Naive thymus-derived CD8-positive, alpha-beta T cell (primary cell): ENCODE results near the gene NGB. TPM values are rescaled to one million over a fixed set of nuclear protein-coding genes. Genes with fewer than 3 reads are reported as not detected.

ENCODE experiments used
- ATAC-seq, 2 donors: fragments of 150-1000 bp; cut with Tn5 transposase in 1 of 2; sonication (Bioruptor Pico), chemical (Tn5 transposase) in 1 of 2; 1 replicate in 1 of 2; 2 replicates in 1 of 2; pipeline ENCODE4 v1.10.0; 2021; ENCODE audit warnings: mild to moderate bottlenecking in 2 of 2, moderate library complexity in 2 of 2
- POLR2A ChIA-PET: fragments of 350-600 bp; sonication (Branson Sonifier 250); formaldehyde crosslinking; loops from one replicate; lab custom pipeline; 2021; ENCODE audit warnings: antibody characterized with exemption; lab: Charles Lee
- DNase-seq, 10 donors: peaks; one replicate each; pipeline versions ENCODE4 v3.0.0 to v3.0.0-alpha.2; 2020 to 2022
- H3K27ac Mint-ChIP-seq, 10 donors: one replicate each; pipeline ENCODE4 v1.8.0; 2020 to 2022; ENCODE audit warnings: mild to moderate bottlenecking in 10 of 10, mixed read lengths in 10 of 10, moderate library complexity in 4 of 10, inconsistent platforms in 1 of 10
- H3K27me3 Mint-ChIP-seq, 5 donors: one replicate each; pipeline ENCODE4 v1.8.0; 2021 to 2022; ENCODE audit warnings: mixed read lengths in 5 of 5
- H3K36me3 Mint-ChIP-seq, 3 donors: one replicate each; pipeline ENCODE4 v1.8.0; 2020 to 2022; ENCODE audit warnings: mixed read lengths in 3 of 3, mild to moderate bottlenecking in 2 of 3, inconsistent platforms in 1 of 3
- H3K4me1 Mint-ChIP-seq, 4 donors: one replicate each; pipeline ENCODE4 v1.8.0; 2021 to 2022; ENCODE audit warnings: mixed read lengths in 4 of 4
- H3K4me3 Mint-ChIP-seq, 10 donors: one replicate each; pipeline ENCODE4 v1.8.0; 2020 to 2022; ENCODE audit warnings: mild to moderate bottlenecking in 10 of 10, mixed read lengths in 10 of 10, moderate library complexity in 6 of 10, inconsistent platforms in 1 of 10
- H3K9me3 Mint-ChIP-seq, 9 donors: one replicate each; pipeline ENCODE4 v1.8.0; 2020 to 2022; ENCODE audit warnings: mixed read lengths in 9 of 9, mild to moderate bottlenecking in 3 of 9, inconsistent platforms in 1 of 9, moderate library complexity in 1 of 9
- polyA plus RNA-seq, 3 donors: library from polyadenylated mRNA; unstranded; fragments of 300-500 nt; fragmentation: Illumina TruSeq; gene quantifications; one replicate each; pipeline ENCODE4 v1.2.3, GENCODE V29; 2021
- total RNA-seq, 8 experiments: library from RNA in 2 of 8; stranded (reverse) in 2 of 8; gene quantifications; one replicate each; pipeline ENCODE4 v1.2.3 and lab custom pipeline; 2021 to 2026

The NGB gene
- total and polyA plus RNA-seq, 5 experiments from 2014 or later, result not detected

GRCh38 chr14:77268989-77269600 lies 1.9 kb downstream of the NGB start:
- Mint-ChIP-seq H3K27ac (no peak overlapping the region), H3K4me1 (peaks cover 0 to 8% (median 4%) of the 10 kb centered on the region in 4 donors), H3K36me3 (no peaks in the 10 kb centered on the region), H3K4me3 (peak overlapping the region in 1 of 10 donors; percentile 67), H3K27me3 (peaks cover 9 to 55% (median 30%) of the 10 kb centered on the region in 5 donors), H3K9me3 (peaks cover 0 to 9% (median 0%) of the 10 kb centered on the region in 9 donors)
- no peak for DNase-seq
- ATAC-seq, result no peak
- POLR2A ChIA-PET, result no interaction called here

- H3K9me3 Mint-ChIP-seq, result peaks cover 0 to 9% (median 0%) of the 10 kb centered on the region in 9 donors
- H3K27me3 Mint-ChIP-seq, result peaks cover 9 to 50% (median 30%) of the 10 kb centered on the region in 5 donors
- ATAC-seq (no peak), DNase-seq (no peak)
- no peak overlapping the region for H3K4me3 Mint-ChIP-seq
- H3K4me1 Mint-ChIP-seq, result peaks cover 0 to 8% (median 4%) of the 10 kb centered on the region in 4 donors
- POLR2A ChIA-PET, result no interaction called here
- H3K36me3 Mint-ChIP-seq, result no peaks in the 10 kb centered on the region
- no peak overlapping the region for H3K27ac Mint-ChIP-seq
Observed at GRCh38 chr14:77267937-77268699, 2.9 kb downstream of the NGB start.

- ATAC-seq (no peak), DNase-seq (no peak)
- POLR2A ChIA-PET, result no interaction called here
- H3K4me3 Mint-ChIP-seq, result no peak overlapping the region
- peaks cover 6 to 40% (median 20%) of the 10 kb centered on the region in 5 donors for H3K27me3 Mint-ChIP-seq
- peaks cover 0 to 9% (median 0%) of the 10 kb centered on the region in 9 donors for H3K9me3 Mint-ChIP-seq
- H3K36me3 Mint-ChIP-seq, result no peaks in the 10 kb centered on the region
- H3K4me1 Mint-ChIP-seq, result peaks cover 0 to 8% (median 4%) of the 10 kb centered on the region in 4 donors
- H3K27ac Mint-ChIP-seq, result no peak overlapping the region
Observed at GRCh38 chr14:77266336-77266735, 4.7 kb downstream of the NGB start.

GRCh38 chr14:77265561-77266335 lies 5.3 kb downstream of the NGB start:
- H3K4me3 Mint-ChIP-seq, result no peak overlapping the region
- no peak overlapping the region for H3K27ac Mint-ChIP-seq
- H3K9me3 Mint-ChIP-seq, result peaks cover 0 to 9% (median 0%) of the 10 kb centered on the region in 9 donors
- POLR2A ChIA-PET, result no interaction called here
- H3K36me3 Mint-ChIP-seq, result no peaks in the 10 kb centered on the region
- DNase-seq, result no peak
- ATAC-seq, result no peak
- H3K27me3 Mint-ChIP-seq, result peaks cover 9 to 40% (median 22%) of the 10 kb centered on the region in 5 donors
- peaks cover 0 to 8% (median 4%) of the 10 kb centered on the region in 4 donors for H3K4me1 Mint-ChIP-seq

- Mint-ChIP-seq H3K36me3 (no peaks in the 10 kb centered on the region), H3K4me1 (peaks cover 0 to 8% (median 2%) of the 10 kb centered on the region in 4 donors), H3K4me3 (no peak overlapping the region), H3K9me3 (peaks cover 0 to 9% (median 0%) of the 10 kb centered on the region in 9 donors), H3K27me3 (peaks cover 9 to 37% (median 21%) of the 10 kb centered on the region in 5 donors), H3K27ac (no peak overlapping the region)
- POLR2A ChIA-PET, result no interaction called here
- no peak for ATAC-seq
- no peak for DNase-seq
Observed at GRCh38 chr14:77265187-77265515, 5.9 kb downstream of the NGB start.

- Mint-ChIP-seq H3K36me3 (no peaks in the 10 kb centered on the region), H3K27ac (no peak overlapping the region), H3K4me1 (peaks cover 0 to 6% (median 0%) of the 10 kb centered on the region in 4 donors), H3K4me3 (no peak overlapping the region), H3K9me3 (peaks cover 0 to 9% (median 0%) of the 10 kb centered on the region in 9 donors), H3K27me3 (peaks cover 7 to 37% (median 19%) of the 10 kb centered on the region in 5 donors)
- ATAC-seq (no peak), DNase-seq (no peak)
- POLR2A ChIA-PET, result no interaction called here
Observed at GRCh38 chr14:77264466-77265186, 6.4 kb downstream of the NGB start.

GRCh38 chr14:77260631-77261030 lies 10.4 kb downstream of the NGB start:
- POLR2A ChIA-PET, result no interaction called here
- peaks cover 4 to 21% (median 19%) of the 10 kb centered on the region in 5 donors for H3K27me3 Mint-ChIP-seq
- H3K36me3 Mint-ChIP-seq, result peaks cover 0 to 2% (median 0%) of the 10 kb centered on the region in 3 donors
- no peak overlapping the region for H3K27ac Mint-ChIP-seq
- no peak overlapping the region for H3K4me3 Mint-ChIP-seq
- ATAC-seq (no peak), DNase-seq (no peak)
- no peaks in the 10 kb centered on the region for H3K9me3 Mint-ChIP-seq
- no peaks in the 10 kb centered on the region for H3K4me1 Mint-ChIP-seq

GRCh38 chr14:77260199-77260598 lies 10.8 kb downstream of the NGB start:
- no peak overlapping the region for H3K27ac Mint-ChIP-seq
- peaks cover 4 to 21% (median 19%) of the 10 kb centered on the region in 5 donors for H3K27me3 Mint-ChIP-seq
- H3K36me3 Mint-ChIP-seq, result peaks cover 0 to 2% (median 0%) of the 10 kb centered on the region in 3 donors
- H3K9me3 Mint-ChIP-seq, result no peaks in the 10 kb centered on the region
- DNase-seq, result no peak
- ATAC-seq, result no peak
- POLR2A ChIA-PET, result no interaction called here
- no peaks in the 10 kb centered on the region for H3K4me1 Mint-ChIP-seq
- no peak overlapping the region for H3K4me3 Mint-ChIP-seq

GRCh38 chr14:77259025-77259715 lies 11.8 kb downstream of the NGB start:
- peaks cover 0 to 2% (median 0%) of the 10 kb centered on the region in 3 donors for H3K36me3 Mint-ChIP-seq
- H3K27me3 Mint-ChIP-seq, result peaks cover 4 to 21% (median 19%) of the 10 kb centered on the region in 5 donors
- H3K9me3 Mint-ChIP-seq, result no peaks in the 10 kb centered on the region
- DNase-seq (no peak), ATAC-seq (no peak)
- H3K27ac Mint-ChIP-seq, result no peak overlapping the region
- H3K4me3 Mint-ChIP-seq, result no peak overlapping the region
- no peaks in the 10 kb centered on the region for H3K4me1 Mint-ChIP-seq
- POLR2A ChIA-PET, result no interaction called here

- no peak overlapping the region for H3K27ac Mint-ChIP-seq
Observed at GRCh38 chr14:77258566-77258965, 12.4 kb downstream of the NGB start.

GRCh38 chr14:77257700-77258099 lies 13.3 kb downstream of the NGB start:
- H3K27ac Mint-ChIP-seq, result no peak overlapping the region
- ATAC-seq, result no peak

More at GRCh38 chr14:77258566-77258965, 12.4 kb downstream of the NGB start:
- no peaks in the 10 kb centered on the region for H3K4me1 Mint-ChIP-seq
- H3K36me3 Mint-ChIP-seq, result peaks cover 0 to 2% (median 0%) of the 10 kb centered on the region in 3 donors
- no peak overlapping the region for H3K4me3 Mint-ChIP-seq
- no peaks in the 10 kb centered on the region for H3K9me3 Mint-ChIP-seq
- ATAC-seq (no peak), DNase-seq (no peak)
- peaks cover 4 to 26% (median 24%) of the 10 kb centered on the region in 5 donors for H3K27me3 Mint-ChIP-seq
- POLR2A ChIA-PET, result no interaction called here

GRCh38 chr14:77256694-77257093 lies 14.3 kb downstream of the NGB start:
- Mint-ChIP-seq H3K27me3 (peaks cover 4 to 31% (median 20%) of the 10 kb centered on the region in 5 donors), H3K9me3 (no peaks in the 10 kb centered on the region), H3K4me3 (no peak overlapping the region), H3K27ac (no peak overlapping the region), H3K36me3 (peaks cover 0 to 2% (median 0%) of the 10 kb centered on the region in 3 donors), H3K4me1 (no peaks in the 10 kb centered on the region)
- ATAC-seq (no peak), DNase-seq (no peak)
- POLR2A ChIA-PET, result no interaction called here

More at GRCh38 chr14:77257700-77258099, 13.3 kb downstream of the NGB start:
- no peak overlapping the region for H3K4me3 Mint-ChIP-seq
- H3K27me3 Mint-ChIP-seq, result peaks cover 4 to 31% (median 21%) of the 10 kb centered on the region in 5 donors
- H3K36me3 Mint-ChIP-seq, result peaks cover 0 to 2% (median 0%) of the 10 kb centered on the region in 3 donors
- DNase-seq, result no peak
- no peaks in the 10 kb centered on the region for H3K4me1 Mint-ChIP-seq
- no peaks in the 10 kb centered on the region for H3K9me3 Mint-ChIP-seq
- POLR2A ChIA-PET, result no interaction called here
